Stimulated activated CD4-positive, alpha-beta T cell treated with anti-CD3 and anti-CD28 coated beads, Interleukin-1b, Interleukin-23, amount 100 ng/mL, for 4 hours (primary cell): ENCODE results near the gene TBX18.

Source experiments
- DNase-seq, 2 donors: peaks; one replicate each; pipeline ENCODE4 v3.0.0-alpha.2; 2020; ENCODE audit warnings: low read depth in 2 of 2

The TBX18 gene

DNA sequence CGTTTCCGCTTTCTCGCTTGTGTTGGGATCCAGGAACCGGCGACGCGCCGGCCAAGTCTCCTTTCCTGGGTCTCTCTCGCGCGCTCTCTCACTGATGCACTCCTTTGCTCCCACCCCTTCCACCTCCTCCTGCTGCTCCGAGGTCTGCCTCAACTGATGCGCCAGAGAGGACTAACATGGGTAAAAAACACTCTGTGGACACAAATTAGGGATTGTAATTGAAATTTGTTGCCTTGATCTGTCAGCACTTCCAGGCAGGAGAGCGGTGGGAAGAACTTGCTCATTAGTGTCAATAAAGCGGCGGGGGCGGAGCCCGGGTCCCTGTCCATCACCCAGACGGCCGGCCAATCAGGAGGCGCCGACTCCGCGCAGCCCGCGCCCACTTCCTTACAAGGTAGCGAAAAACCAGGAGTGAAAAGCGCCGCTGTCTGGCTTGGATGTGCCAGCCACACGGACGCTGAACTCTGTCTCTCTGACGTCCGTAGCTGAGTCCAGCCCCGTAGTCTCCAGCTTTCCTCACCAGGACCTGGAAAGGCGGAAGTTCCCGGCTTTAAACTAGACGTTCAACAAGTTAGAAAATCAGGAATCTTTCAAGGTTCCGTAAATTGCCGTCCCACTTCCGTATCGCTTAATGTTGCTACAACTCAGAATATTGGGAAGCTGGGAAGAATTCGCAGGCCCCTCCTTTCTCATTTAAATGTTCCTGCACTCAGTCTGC is at the start of gene TBX18:
TBX18 (minus strand) TSS at position 267 of the 718 bp plus-strand sequence. CDS start 417 bp downstream, outside the sequence.
- DNase-seq = no peak

DNA sequence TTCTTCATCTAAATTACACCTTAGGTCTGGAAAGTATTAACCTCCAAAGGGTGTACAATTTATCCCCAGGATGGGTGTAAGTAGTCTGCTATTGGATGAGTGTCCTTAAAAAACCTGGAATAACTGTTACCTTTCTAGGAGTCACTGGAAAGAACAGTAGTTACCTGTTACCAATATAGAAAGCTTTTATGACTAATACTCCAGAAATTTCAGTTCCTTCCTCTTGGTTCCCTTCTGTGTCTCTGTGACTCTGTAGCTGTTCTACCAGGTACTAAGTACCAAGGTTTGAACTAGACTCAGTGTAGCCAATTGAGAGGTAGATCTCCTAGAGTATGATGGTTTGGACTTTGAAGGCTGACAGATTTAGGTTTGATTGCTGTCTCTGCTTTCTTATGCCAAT is 47.0 kb upstream of the TBX18 start:
- DNase-seq = no peak

DNA sequence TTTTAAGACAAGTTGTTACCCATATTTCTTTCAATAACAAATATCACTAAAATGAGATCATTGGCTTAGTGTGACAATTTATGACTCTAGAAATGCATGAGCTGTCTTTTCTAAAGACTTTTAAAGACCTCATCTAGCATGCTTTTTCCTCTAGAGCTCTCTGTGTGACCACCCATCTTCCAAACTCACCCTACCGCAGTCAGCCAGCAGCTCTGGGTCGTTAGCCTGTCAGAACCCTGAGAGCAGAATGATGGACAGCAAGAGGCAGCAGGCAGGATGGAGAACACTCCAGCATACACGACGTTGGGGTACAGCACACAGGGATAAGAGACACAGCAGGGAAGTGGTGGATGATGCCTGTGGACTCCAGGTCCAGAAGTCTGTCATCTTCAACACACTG is 45.1 kb upstream of the TBX18 start:
- DNase-seq = no peak

DNA sequence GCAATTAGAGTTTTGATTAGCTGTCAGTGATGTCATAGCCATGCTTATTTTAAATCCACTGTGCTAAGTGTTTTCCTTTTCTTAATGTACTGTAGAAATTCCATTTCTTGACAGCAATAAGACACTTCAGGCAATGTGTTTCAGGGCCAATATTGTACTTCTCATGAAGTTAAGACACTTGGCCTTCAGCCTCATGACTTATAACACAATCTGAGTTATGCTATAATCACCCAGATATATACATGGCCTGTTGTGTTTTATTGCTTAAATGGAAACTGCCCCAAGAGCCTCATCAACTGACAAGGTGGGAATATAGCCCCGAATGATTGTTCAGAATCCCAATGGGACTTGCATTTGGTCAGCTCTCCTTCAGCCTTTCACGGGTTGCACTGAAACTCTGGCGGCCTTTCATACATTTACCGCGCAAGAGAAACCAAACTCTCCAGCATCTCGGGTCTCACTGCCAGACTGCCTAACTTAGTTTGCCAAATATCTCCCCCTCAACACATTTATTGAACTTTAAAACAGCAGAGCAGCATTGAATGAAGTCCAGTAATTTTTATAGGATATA is 44.2 kb upstream of the TBX18 start:
- no peak for DNase-seq

DNA sequence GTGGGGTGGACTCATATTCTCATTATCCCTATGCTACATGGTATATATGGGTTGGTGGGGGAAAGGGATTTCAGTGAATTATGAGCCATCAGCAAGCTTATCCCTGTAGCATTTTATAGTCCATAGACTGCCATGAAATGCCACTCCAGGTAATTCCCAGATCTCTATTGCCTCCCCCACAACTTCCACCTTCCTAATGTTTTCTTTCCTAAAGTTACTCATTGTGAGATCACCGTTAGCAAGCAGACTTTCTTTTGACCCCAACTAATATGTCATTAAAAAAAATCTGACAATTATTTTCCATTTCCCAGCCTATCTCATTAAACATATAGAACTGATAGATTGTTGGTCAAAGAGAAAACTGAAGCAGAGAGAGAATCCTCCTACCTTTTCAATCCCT is 40.7 kb upstream of the TBX18 start:
- no peak for DNase-seq

DNA sequence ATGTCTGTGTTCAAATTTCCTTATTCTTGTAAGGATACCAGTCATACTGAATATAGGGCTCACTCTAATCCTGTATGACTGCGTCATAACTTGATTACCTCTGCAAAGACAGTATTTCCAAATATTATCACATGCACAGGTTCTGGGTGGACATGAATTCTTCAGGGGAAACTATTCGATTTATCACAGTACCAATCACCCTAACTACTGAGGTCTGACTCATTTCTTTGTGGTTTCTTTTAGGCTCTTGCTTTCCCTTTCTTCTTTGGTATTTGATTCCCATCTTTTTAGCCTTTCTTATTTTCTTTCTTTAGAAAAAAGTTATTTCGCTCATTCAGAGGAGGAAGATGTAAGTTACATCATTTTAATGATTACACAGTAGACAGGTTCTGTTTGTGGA is 40.3 kb upstream of the TBX18 start:
- no peak for DNase-seq

DNA sequence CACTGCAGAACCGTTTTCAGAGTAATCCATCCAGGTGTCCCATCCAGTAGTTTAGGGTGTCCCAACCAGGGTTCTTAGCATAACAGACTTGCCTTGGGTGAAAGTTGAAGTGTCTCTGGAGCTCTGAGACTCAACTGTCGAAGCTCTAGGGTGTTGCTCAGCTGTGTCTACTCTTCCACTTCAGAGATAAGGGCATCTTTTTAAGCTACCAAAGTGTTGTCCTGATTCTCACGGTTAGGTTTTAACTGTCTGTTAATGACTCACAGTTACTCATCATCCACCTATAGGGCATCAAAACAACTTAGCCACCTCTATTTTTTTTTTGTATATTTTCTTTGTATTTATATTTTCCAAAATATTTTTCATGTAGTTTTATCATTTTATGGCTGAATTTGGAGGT is 36.9 kb upstream of the TBX18 start:
- DNase-seq = no peak

DNA sequence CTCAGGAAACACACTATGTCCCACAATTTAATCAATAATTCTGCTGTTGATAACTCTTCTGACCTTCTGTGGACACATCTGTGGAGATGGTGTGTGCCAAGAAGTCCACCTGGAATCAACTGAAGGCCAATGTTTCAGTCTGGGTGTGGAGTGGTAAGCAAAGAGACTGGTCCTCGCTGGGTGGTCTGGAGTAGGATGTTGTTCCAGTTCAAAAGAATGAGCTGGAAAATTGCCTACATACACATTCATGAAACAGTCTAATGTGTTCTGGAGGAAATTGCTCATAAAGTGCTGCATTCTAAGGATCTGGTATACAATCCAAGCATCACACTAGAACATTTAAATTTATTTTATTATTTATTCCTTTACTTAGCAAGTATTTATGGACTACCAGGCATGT is 33.9 kb upstream of the TBX18 start:
- no peak for DNase-seq

DNA sequence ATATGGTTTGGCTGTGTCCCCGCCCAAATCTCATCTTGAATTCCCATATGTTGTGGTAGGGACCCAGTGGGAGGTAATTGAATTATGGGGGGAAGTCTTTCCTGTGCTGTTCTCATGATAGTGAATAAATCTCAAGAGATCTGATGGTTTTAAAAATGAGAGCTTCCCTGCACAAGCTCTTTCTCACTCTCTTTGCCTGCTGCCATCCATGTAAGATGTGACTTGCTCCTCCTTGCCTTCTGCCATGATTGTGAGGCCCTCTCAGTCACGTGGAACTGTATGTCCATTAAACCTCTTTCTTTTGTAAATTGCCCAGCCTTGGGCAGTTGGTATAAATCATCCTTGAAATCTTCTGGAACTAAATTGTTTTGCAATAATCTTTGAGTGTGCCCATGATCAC is 31.9 kb upstream of the TBX18 start:
- DNase-seq = no peak

DNA sequence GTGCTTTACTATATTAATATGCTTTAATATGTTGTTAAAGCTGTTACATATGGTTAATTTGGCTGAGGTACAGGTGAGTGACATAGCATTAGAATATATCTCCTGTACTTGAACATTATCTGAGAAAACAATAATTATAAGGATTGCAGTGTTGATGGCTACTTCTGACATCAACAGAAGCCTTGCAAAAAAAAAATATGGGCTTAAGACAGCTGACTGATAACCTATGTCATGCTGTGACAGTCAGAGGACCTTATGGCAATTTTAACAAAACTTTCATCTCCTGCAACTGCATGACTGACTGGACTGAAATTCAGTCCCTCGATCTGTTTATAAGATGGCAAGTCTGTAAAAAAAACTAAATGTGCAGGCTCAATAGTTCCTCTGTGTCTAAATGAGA is 27.5 kb upstream of the TBX18 start:
- DNase-seq = no peak

DNA sequence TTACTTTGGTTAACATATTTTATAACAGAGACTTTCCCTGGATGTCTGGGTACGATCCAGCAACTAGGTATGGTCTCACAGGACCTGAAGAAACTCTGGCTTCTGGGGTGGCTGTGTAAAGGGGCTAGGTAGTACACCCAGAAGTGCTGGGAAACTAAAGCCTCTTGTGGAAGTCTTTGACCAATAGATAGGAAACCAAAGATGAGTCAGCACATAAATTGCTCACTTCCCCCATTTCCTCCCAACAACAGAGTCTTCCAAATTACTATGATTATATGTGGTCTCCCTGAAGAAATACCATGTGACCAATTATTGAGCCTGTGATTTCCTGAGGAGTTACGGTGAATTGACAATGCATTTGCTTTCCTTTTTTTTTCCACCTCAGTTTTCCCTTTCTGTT is 26.8 kb upstream of the TBX18 start:
- no peak for DNase-seq

DNA sequence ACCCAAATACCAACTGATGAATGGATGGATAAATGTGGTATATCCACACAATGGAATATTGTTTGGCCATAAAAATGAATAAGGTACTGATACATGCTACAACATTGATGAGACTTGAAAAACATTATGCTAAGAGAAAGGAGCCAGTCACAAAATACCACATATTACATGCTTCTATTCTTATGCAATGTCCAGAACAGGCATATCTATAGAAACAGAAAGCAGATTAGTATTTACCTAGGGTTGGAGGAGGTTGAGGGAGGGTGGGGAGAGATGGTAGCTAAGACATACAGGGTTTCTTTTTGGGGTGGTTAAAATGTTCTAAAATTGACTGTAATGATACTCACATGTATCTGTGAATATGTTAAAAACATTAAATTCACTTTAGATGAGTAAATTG is 24.8 kb upstream of the TBX18 start:
- DNase-seq = no peak

DNA sequence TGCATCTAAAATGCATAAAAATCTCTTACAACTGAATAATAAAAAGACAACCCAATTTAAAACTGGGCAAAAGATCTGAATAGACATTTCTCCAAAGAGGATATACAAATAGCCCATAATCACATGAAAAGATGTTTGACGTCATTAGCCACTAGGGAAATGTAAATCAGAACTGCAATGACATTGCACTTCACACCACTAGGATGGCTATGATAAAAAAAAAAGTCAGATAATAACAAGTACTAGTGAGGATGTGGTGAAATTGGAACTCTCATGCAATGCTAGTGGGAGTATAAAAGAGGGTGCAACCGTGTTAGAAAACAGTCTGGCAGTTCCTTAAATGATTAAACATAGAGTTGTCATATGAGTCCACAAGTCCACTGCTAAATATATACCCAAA is 24.3 kb upstream of the TBX18 start:
- no peak for DNase-seq

DNA sequence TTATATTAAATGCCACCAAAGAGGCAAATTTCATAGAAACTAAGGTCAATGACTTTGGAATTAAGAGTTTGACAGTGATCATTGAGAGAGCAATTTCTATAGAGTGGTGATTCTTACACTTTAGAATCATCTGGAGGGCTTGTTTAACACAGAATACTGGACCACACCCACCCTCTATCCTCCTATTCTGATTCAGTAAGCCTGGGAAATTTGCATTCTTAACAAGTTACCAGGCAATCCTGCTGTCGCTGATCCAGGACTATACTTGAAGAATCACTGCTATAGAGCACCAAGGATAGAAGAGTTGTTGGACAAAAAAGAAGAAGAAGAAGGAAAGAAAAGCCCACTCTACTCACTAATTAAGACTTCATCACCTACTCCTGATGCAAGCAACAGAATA is 21.3 kb upstream of the TBX18 start:
- DNase-seq = no peak

DNA sequence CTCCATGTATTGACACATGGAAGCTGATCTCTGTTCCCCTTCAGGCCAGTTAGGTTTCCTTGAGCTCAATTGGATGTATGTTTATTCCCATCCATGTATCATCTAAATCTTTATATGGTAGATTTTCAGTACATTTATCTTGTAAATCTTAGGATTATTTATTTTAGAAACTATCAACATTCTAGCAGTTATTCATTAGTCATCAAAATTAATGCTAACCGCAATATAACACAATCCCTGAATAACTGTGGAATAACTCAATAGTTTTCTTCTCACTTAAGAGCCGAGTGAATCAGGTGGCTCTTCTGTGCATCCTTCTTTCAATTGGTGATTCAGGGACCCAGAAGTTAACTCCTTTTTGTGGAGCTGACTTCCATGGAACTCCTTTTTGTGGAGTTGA is 15.5 kb upstream of the TBX18 start:
- no peak for DNase-seq

DNA sequence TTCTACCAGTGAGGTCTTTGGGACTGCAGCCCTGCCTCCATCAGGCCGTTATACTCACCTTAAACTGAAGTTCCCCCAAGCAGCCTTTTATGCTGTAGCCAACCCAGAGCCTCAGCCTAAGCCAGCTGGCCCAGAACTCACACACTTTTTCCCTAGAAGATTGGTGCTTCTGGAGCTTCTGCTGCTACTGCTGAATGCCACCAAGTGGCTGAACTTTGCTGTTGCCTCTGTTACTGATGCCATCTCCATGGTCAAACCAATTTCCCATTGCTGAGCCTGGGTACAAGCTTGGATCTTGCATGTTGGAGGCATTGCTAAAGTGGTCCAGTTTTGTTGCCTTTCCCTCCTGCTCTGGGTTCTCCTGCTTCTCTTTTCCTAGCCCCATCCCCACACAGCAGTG is 15.0 kb upstream of the TBX18 start:
- no peak for DNase-seq

DNA sequence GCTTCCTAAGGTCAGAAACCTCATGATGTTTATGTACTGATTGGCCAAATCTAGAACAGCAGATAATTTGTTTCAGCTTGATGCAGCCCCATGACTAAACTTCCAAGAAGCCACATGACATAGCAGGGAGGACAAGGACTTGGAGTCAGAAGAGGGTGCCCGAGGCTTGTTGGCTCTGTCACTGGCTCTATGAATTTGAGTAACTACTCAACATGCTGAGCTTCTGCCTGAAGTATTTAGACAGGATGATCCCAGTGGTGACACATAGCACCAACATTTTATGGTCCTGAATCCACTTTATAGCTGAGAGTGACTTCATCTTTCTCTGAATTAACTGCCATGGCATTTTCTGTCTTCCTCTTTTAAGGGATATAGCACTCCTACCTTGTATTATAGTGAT is 13.5 kb upstream of the TBX18 start:
- no peak for DNase-seq

DNA sequence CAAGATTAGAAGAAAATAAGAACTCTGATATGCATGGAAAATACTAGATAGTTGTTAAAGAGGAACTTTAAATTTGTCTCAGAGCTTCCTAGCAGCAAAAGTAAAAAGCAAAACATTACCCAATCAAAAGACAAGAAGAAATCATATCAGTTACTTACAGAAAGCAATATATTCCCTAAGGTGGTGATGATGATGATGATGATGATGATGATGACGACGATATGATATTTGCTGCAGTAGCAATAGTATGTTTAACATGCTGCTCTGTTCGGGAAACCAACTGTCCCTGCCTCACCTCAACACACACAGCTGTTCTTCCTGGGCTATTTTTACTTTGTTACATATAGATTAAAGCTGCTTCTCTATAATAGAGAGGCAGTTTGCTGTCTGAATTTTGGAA is 12.0 kb upstream of the TBX18 start:
- DNase-seq = no peak

DNA sequence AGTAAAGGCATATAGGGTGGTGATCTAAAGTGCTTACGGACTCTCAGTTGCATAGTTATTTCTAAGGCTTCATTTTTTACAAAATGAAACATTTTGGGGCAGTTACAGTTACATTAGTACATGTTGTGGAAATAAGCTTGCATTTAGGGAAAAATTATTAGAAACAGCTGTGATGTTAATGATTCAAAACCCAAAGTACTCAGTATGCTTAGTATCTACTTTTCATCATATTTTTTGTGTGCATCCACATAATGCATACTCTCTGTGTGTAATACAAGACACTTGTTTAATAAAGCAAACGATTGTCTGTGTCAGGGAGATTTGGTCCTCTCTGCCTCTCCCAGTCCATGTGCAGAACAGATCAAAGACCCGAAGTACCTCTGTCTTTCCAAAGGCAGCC is 11.4 kb upstream of the TBX18 start:
- no peak for DNase-seq

DNA sequence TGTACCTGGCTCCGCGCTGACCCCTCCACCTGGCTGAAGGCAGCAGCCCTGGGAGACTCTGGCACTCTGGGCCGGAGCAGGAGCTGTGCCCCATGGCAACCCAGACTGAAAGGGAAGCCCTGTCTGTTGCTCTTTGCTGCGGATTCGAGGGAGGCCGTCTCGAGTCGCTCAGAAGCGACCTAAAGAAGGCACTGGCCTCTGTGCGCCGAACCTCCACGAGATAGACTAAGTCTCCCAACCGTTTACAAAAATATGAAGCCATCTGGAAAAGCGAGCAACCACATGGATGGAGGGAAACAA is 10.5 kb upstream of the TBX18 start:
- no peak for DNase-seq

DNA sequence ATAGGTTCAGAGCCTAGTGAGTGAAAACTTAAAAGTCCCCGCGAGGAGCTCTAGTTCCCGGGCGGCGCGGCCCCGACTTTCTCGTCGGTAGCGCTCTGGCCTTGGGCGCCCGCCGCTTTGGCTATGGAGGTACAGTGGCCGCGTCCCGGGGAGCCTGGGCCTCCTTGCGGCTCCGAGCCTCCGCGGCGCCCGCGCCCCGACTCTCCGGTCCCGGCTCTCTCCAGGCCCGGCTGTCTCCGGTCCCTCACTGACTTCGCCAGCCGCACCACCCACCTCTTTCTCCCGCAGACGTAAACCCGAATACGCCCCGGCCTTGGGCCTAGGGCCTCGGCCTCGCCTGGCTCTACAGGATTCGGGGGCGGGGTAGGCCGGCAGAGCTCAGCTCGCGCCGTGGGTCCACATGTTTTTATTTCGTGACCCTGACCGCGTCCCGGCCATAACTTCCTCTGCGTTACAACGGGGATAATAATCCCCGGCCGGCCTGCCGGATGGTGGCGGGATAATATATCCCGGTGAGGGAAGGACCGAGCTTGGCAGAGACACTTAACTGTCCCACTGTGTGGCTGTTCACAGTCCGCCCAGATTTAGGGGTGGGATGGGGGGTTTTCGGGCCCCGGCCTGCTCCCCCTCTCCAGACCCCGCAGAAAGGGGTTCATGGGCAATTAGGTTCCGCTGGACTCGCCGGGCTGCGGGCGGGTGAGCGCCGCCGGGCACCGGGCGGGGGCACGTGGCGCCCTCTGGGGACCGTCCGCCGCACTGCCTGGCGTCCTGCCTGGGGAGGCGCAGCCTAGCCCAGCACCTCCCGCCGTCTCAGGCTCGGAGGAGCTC is 10.0 kb upstream of the TBX18 start:
- DNase-seq = no peak

DNA sequence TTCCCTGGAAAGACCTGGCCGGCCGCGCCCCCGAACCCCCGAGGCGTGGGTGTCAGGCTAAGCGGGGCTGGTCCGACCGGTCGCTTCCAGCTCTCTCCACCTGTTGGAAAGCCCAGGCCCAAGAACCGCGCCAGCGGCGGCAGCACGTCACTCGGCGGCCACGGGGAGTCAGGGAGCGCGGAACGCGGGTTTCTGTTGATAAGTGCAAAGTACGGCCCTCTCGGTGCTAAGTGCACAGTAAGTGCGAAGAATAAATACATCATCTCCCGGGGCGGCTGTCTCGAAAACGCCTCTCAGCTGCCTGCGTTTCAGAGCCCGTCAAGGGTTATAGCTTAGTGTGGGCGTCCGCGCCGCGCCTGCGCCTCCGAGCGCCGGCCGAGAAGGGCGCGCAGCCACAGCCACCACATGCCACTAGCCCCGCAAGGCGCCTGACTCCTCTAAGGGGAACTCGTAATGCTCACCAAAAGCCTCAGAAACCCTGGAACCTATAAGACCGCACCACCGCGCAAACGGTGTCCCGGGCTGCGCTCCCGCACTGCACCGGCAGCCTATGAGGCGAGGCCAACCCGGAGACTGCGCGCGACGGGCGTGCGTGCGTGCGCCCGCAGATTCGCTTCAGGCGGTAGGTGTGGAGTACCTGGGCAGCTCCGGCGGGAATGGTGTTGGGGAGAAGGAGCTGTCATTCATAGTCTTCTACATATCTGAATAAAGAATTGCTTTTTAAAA is 9.2 kb upstream of the TBX18 start:
- no peak for DNase-seq

DNA sequence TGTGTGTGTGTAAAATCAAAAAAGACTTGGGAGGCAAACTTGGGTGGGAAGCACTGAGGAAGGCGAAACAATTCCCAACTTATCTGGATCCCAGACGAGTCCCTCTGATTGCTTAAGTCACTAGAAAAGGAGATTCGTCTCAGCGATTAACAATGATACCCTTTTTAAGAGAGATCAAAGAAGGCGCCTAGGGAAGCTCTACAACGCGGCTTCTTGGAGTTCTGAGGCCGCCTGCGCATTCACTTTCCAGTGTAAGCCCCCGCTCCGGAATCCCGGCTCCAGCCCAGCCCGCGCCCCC is 8.7 kb upstream of the TBX18 start:
- no peak for DNase-seq
